ENCODE data around the gene GLI3.

GLI3 gene

DNA sequence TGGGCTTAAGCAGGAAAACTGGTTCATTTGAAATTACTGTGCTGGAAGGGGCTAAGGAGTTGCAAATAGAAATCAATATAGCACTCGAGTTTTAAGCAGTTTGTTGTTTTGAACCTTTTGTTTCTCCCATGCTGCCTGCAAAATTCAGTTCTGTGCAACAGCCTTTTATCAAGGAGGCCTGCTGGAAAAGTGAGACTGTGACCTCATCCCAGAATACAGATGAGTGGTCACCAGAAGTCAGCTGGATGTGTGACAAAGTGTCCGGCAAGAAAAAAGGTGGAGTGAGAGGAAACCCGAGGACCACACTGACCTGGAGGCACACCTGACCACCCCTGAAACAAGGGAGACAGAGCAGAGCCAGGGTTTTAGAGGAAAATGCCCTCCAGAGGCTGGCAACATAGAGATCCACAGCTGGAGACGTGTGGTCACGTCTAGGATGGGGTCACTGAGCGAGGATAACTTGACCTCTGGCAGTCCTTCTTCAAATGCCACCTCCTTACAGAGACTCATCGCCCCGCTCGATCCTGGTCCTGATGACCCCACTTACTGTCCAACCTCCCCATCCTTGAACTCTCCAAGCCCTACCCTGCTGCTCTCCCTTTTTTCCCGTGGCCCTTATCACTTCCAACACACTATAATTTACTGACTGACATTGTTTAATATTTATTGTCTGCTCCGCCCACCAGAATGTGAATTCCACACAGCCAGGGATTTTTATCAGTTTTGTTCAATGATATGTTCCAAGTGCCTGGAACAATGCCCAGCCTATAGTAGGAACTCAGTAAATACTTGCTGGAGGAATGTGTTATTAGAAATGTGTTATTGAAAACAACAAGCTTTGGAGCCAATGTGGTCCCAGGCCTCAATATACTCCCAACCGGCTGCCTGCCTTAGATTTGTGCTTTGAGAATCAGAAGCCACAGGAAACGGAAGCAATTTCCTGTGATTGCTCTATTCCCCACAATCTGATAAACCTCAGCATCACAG is 243.8 kb downstream of the GLI3 start:
- DNase-seq: no peak

DNA sequence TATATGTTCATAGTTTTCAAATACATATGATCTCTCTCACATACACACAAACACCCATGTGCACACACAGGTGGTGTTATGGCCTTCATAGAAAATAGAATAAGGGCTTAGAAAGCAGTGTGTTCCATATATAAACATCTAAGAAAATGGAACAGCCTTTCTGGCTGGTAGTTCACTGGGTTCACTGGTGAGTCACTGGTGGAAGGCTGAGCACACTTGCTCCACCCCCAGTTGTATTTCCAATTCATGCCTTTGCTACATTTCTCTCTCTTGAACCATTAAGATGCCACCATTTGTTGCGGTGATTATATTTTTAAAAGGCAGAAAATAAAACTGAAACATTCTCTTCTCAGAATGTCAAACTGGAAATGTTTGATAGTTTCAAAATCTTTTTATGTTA is 252.1 kb downstream of the GLI3 start:
- DNase-seq: no peak

DNA sequence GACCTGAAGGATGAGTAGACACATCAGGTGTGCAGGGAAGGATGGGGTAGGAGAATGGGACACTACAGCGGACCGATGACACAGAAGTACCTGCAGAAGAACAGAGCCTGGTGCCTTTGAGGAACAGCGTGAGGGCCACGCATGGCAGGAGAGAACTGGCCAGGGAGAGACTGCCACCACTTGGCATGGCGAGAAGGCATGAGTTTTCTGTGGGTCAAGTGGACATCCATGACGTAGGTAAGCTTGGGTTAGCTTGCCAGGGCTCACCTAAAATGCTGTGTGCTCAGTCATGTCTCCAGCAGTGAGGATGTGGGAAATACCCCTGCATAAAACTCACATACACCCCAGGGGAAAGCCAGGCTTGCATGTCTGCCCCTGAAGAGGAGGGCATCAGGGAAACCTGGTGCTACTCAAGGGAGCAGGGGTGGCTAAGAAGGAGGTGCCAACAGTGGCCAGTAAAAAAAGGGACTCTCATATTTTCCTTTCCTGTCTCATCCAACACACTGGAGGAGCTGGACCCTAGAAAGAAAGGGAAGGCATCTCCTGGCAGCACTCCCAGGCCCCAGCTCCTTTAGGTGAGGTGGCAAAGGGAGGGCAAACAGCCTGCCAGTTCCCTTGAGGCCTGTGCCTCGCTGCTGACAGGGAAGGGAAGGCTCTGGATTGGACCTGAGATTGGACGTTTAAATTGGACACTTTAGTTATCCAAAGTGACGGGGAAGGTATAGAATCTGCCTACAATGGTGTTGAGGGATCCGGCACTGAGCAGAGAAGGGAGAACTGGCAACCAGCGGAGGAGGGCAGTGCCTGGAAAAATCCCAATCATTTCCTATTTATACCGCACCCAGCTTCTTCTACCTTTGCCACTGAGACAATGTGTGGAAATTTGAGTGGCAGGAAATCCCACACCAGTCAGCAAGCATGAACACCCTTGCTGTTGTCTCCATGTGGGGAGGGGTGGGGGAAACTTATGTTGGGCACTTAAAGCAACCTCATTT is 255.7 kb downstream of the GLI3 start:
- no peak for DNase-seq

- no peak for DNase-seq
Observed at GRCh38 chr7:41979834-41980307, 257.1 kb downstream of the GLI3 start.

DNA sequence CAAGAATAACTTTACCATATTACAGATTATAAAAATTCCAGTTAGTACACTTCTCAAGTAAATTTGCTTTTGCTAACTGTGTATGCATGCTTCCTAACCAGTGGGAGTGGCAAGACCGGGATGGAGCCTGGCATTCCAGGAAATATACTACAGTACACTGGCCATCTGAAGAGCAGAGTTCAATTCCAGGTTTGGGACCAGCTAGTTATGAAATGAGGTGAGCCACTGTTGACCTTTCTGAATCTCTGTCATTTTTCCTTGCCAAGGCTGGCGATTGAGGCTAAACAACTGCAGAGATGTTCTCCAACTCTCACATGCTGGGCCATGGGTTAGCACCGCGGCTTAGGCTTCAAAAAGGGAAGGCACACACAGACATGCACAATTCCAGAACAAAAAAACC is 258.2 kb downstream of the GLI3 start:
- DNase-seq: no peak

- DNase-seq: no peak
Observed at GRCh38 chr7:41977661-41978060, 259.3 kb downstream of the GLI3 start.

DNA sequence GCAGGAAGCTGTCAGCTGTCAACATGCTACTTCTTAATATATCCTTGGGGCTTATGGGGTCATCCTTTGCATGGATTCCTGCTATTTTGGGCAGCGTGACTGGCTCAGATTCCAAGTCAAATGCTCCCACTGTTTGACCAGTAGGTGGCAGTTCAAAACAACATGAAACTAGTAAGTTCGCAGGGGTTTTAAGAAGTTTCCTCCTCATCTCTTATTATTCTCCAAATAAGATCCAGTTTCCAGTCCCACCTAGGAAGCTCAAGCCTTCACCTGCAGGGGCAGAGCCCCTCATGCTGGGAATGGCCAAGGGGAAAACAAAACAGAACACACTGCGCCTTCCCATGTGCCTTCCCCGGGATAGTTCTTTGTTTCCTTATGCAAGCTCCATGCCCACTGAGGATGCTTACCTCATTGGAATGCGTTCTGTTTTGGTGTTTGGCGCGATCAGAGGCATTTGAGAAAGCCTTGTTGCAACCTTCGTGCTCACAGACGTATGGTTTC is 259.8 kb downstream of the GLI3 start:
- no peak for DNase-seq

- no peak for DNase-seq
Observed at GRCh38 chr7:41976411-41976810, 260.6 kb downstream of the GLI3 start.

- no peak for DNase-seq
Observed at GRCh38 chr7:41975849-41976248, 261.2 kb downstream of the GLI3 start.

GRCh38 chr7:41974870-41975557 is 262.0 kb downstream of the GLI3 start:
- DNase-seq: no peak

DNA sequence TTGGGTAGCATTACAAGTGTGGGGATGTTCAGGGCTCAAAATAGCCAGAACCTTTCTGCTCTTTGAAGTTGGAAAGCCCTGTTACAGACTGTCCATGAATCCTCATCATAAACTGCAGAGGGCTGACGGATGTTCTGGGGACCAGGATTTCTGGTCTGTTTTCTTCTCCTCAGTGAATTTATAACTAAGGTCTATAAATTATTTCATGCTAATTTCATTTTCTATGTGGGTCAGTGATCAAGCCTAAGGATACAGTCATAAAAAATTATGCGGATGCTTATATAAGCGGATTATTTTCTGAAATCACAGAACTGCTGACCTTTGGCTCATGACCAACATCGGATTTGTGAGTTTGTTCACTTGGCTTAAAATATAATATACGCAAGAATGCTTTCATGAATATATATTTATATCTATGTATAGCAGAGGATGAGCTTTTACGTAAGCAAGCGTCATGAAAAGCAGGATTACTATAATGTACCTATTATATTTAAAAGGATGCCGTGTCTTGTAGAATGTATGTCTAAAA is 263.7 kb downstream of the GLI3 start:
- no peak for DNase-seq

GRCh38 chr7:41972776-41973175 is 264.2 kb downstream of the GLI3 start:
- no peak for DNase-seq

DNA sequence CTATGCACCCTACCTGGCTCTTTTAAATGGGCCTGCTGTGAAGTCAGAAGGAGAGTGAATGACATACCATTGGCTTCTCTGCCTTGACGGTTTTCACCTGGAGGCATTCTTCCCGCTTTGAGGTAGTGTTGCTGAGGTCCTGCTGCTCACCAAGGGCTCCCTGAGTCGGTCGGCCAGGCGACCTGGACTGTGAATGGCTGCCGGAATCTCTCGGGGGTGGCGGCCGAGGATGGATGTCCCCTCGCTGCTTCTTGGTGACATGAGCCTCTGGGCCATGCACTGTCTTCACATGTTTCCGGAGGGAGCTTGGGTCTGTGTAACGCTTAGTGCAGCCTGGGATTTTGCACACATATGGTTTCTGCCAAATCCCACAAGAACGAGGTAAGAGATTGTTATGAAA is 264.7 kb downstream of the GLI3 start:
- DNase-seq: no peak

DNA sequence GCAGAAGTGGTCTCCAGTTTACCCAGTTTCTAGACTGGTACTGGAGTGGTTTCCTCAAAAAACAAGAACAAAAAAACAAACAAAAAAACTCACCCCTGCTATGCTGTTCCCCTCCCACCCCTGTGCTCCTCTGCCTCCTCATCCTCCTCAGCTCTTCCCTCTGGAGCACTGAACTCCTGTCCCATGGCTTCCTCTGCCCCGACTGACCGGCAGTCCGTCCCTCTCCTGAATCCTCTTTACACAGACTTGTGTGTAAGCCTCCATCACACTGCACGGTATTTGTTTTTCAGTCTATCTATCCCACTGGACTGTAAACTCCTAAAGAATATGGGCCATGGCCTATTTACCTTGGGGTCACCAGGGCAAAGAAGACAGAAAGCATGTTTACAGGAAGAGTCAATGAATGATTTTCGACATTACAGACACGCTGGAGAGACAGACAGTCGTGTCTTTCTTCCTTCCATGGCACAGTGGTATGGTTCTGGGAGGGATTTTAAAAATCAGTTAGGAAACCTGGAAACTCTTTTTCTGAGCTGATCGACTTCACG is 265.3 kb downstream of the GLI3 start:
- no peak for DNase-seq

DNA sequence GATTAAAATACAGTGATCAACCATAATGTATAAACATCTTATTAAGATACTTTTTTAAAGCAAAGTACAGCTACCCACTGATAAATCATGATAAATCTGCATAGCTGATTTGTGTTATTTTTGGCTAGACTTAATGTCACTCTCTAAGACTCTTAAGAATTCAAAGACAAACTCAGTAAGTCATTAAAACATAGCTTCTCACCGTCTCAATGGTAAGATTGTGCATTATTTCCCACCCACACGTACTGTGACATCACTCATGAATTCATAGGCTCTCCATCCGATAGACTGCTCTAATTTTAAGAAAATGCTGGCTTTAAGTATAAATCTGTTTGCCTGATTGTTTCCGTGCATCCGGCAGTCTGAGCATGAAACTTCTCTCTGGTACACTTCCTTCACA is 266.1 kb downstream of the GLI3 start:
- no peak for DNase-seq

GRCh38 chr7:41969561-41970105 is 267.4 kb downstream of the GLI3 start:
- no peak for DNase-seq

GRCh38 chr7:41967156-41967555 is 269.9 kb downstream of the GLI3 start:
- DNase-seq: no peak

DNA sequence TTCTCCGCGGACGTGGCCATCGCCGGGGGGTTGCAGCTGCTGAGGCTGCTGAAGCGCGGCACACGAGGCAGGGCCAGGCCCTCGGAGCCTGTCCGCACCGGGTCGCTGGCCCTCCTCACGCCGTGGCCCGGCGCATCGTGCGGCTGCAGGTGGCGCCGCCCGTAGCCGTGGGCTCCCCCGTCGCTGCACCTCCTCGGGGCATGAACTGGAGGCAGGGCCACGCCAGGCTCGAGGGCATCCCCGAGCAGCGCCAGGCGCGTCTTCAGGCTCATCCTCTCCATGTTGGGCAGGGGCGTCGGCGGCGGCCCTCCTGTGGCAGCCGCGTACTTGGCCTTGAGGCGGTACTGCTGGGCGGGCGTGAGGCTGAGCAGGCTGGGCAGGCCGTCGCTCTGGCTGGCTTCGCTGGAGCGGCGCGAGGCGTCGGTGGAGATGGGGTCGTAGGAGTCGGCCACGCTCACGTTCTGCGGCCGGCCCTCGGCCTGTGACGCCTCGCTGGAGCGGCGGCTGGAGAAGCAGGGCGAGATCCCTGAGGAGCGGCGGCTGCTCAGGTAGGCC is 271.0 kb downstream of the GLI3 start:
- DNase-seq: no peak

DNA sequence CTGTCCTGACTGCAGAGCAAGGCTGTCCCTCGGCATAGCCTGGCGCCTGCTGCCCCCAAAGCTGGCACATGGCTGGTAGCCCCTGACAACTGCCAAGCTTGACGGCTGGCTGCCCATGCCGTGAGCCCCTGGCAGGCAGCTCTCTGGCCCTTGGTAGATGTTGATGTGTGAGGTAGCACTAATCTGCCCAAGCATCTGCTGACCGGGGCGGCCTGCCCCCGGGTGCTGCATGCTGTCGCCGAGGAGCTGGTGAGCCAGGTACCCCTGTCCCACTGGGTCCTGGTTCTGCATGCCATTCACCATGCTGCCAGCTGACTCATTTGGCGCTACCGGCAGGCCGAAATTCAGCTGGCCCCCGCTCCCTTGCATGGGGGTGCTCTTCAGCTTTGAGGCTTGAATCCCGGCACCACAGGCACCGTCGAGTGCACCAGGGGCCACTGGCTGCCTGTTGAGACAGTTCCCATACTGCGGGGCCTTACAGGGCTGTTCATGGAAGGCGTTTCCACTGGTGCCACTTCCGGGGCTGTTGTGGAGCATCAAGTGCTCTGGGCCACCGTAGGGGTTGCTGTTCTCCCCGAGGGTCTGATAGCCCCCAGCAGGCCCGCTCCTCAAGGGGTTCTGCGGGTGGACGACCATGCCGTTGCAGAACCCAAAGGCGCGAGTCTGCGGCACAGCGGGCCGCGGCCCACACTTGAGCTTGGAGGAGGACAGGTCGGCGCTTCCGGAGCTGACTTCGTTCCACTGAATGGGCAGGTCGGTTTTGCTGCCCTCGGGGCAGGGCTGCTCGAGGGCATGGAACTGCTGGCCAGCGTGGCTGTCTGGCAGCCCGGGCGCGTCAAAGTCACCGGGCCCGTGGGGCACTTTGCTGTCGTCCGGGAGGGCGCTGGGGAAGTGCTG is 271.9 kb downstream of the GLI3 start:
- DNase-seq: no peak

GRCh38 chr7:41964183-41964753 is 272.7 kb downstream of the GLI3 start:
- no peak for DNase-seq

Data from NCI-H187 (cell line).